MM.1S (cell line): Measurements from ENCODE around the gene ADAMTSL1.

ENCODE experiments used
- DNase-seq: peaks from one replicate; pipeline ENCODE4 v3.0.0-alpha.2; 2015
- H2AFZ ChIP-seq: fragments of 300-600 bp; sonication (generic); 2 replicates; pipeline ENCODE4 v1.6.0; 2016; ENCODE audit warnings: antibody characterized with exemption, low read length
- H3F3A ChIP-seq: fragments of 300-600 bp; sonication (generic); 2 replicates; pipeline ENCODE4 v1.6.1; 2016; ENCODE audit warnings: mild to moderate bottlenecking, antibody characterized with exemption, low read length, moderate library complexity, mixed read lengths; ENCODE audit not compliant: insufficient read depth
- H3K27ac ChIP-seq: fragments of 300-600 bp; sonication (generic); 2 replicates; pipeline ENCODE4 v1.5.1; 2016; ENCODE audit warnings: mild to moderate bottlenecking, low read length
- H3K27me3 ChIP-seq: fragments of 300-600 bp; sonication (generic); replicated peaks from 2 replicates; pipeline ENCODE4 v1.6.0; 2016; ENCODE audit warnings: low read length; ENCODE audit not compliant: insufficient read depth
- H3K36me3 ChIP-seq: fragments of 300-600 bp; sonication (generic); replicated peaks from 2 replicates; pipeline ENCODE4 v1.6.1; 2016; ENCODE audit warnings: mild to moderate bottlenecking, low read length, mixed read lengths; ENCODE audit not compliant: insufficient read depth
- H3K4me1 ChIP-seq: fragments of 300-600 bp; sonication (generic); 2 replicates; pipeline ENCODE4 v1.6.1; 2016; ENCODE audit warnings: low read length, mixed read lengths
- H3K4me2 ChIP-seq: fragments of 300-600 bp; sonication (generic); 2 replicates; pipeline ENCODE4 v1.6.0; 2016; ENCODE audit warnings: low read depth, low read length
- H3K4me3 ChIP-seq: fragments of 300-600 bp; sonication (generic); 2 replicates; pipeline ENCODE4 v1.5.1; 2016; ENCODE audit warnings: low read length, mixed read lengths
- H3K79me2 ChIP-seq: fragments of 300-600 bp; sonication (generic); 2 replicates; pipeline ENCODE4 v1.6.1; 2016; ENCODE audit warnings: mixed run types, low read length, mixed read lengths
- H3K9ac ChIP-seq: fragments of 300-600 bp; sonication (generic); 2 replicates; pipeline ENCODE4 v1.6.1; 2016; ENCODE audit warnings: low read length, mixed read lengths
- H3K9me2 ChIP-seq: fragments of 300-600 bp; sonication (generic); replicated peaks from 2 replicates; pipeline ENCODE4 v1.6.1; 2016; ENCODE audit warnings: mild to moderate bottlenecking, low read length, mixed read lengths; ENCODE audit not compliant: insufficient read depth
- H3K9me3 ChIP-seq: fragments of 300-600 bp; sonication (generic); replicated peaks from 2 replicates; pipeline ENCODE4 v1.6.1; 2016; ENCODE audit warnings: mild to moderate bottlenecking, low read length, mixed read lengths; ENCODE audit not compliant: insufficient read depth
- H4K20me1 ChIP-seq: fragments of 300-600 bp; sonication (generic); 2 replicates; pipeline ENCODE4 v1.6.1; 2016; ENCODE audit warnings: mild to moderate bottlenecking, low read length, moderate library complexity, mixed read lengths; ENCODE audit not compliant: insufficient read depth
- EZH2 ChIP-seq: fragments of 300-600 bp; sonication (generic); optimal IDR thresholded peaks from 2 replicates; pipeline ENCODE3; 2017; ENCODE audit warnings: low read depth, mild to moderate bottlenecking, antibody characterized with exemption, low read length, mixed read lengths
- EZH2phosphoT487 ChIP-seq: fragments of 300-600 bp; sonication (generic); IDR thresholded peaks from 2 replicates; pipeline ENCODE4 v1.6.1; 2018; ENCODE audit warnings: antibody characterized with exemption, low read length
- TF ChIP-seq, protein P1 (sequence below): fragments of 300-600 bp; sonication (generic); IDR thresholded peaks from 2 replicates; pipeline ENCODE4 v1.5.1; 2016; ENCODE audit warnings: antibody characterized with exemption, low read length, mixed read lengths

The ADAMTSL1 gene

DNA sequence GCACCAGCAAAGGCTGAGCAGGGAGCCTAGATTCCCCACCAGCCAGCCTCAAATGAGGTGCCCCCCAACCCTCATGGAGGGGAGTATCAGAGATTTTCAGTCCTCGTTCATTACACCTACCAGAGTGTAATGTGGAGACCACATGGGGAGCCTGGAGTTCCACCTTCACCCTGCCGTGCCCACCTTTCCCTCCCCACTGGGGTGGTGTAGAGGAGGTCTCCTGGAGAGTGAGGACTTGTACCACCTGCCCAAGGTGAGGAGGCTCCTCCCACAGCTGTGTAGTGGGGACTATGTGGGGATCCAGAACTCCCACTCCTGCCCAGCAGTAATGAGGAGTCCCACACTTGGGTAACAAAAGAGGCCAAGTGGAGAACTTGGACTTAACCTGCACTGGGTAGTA is 337.2 kb downstream of the ADAMTSL1 start:
- Histone ChIP-seq H3K9me3 (no peaks in the 10 kb centered on the region), H3K27ac (no peak overlapping the region), H3K9me2 (no peaks in the 10 kb centered on the region), H4K20me1 (no peaks in the 10 kb centered on the region), H3K4me1 (no peaks in the 10 kb centered on the region), H2AFZ (no peak overlapping the region), H3K79me2 (no peaks in the 10 kb centered on the region), H3K27me3 (no peaks in the 10 kb centered on the region), H3K4me2 (no peak overlapping the region), H3K36me3 (no peaks in the 10 kb centered on the region), H3K9ac (no peak overlapping the region), H3K4me3 (no peak overlapping the region), H3F3A (no peaks in the 10 kb centered on the region)
- TF ChIP-seq, protein P1, sequence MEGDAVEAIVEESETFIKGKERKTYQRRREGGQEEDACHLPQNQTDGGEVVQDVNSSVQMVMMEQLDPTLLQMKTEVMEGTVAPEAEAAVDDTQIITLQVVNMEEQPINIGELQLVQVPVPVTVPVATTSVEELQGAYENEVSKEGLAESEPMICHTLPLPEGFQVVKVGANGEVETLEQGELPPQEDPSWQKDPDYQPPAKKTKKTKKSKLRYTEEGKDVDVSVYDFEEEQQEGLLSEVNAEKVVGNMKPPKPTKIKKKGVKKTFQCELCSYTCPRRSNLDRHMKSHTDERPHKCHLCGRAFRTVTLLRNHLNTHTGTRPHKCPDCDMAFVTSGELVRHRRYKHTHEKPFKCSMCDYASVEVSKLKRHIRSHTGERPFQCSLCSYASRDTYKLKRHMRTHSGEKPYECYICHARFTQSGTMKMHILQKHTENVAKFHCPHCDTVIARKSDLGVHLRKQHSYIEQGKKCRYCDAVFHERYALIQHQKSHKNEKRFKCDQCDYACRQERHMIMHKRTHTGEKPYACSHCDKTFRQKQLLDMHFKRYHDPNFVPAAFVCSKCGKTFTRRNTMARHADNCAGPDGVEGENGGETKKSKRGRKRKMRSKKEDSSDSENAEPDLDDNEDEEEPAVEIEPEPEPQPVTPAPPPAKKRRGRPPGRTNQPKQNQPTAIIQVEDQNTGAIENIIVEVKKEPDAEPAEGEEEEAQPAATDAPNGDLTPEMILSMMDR: no peak
- TF ChIP-seq EZH2 (no peak), EZH2phosphoT487 (no peak)
- DNase-seq: no peak

DNA sequence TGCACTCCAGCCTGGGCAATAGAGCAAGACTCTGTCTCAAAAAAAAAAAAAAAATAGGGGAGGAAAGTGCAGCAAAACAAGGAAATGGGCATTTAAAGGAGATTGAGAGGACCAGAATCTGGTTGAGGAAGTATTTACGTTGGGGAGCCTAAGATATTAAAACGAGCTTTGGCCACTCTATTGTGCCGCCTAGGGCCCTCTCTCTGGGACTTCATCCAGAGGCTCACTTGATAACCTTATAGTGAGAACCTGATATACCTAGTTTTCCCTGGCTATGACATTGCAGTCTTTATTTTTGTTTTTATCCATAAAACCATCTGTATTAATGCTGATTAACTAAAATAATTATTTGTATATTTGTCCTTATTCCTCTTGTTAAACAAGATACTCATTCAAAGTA is 345.5 kb downstream of the ADAMTSL1 start:
- no peak overlapping the region for H3K4me3 ChIP-seq
- H3K4me1 ChIP-seq: no peaks in the 10 kb centered on the region
- TF ChIP-seq EZH2phosphoT487: no peak
- TF ChIP-seq, protein P1: no peak
- H3K9ac ChIP-seq: no peak overlapping the region
- no peaks in the 10 kb centered on the region for H3K27me3 ChIP-seq
- no peak overlapping the region for H3K27ac ChIP-seq
- no peak overlapping the region for H3K4me2 ChIP-seq
- no peak overlapping the region for H2AFZ ChIP-seq
- H4K20me1 ChIP-seq: no peaks in the 10 kb centered on the region
- no peak for DNase-seq
- H3K9me2 ChIP-seq: no peaks in the 10 kb centered on the region
- H3F3A ChIP-seq: no peaks in the 10 kb centered on the region
- no peaks in the 10 kb centered on the region for H3K9me3 ChIP-seq
- no peaks in the 10 kb centered on the region for H3K36me3 ChIP-seq
- H3K79me2 ChIP-seq: no peaks in the 10 kb centered on the region

DNA sequence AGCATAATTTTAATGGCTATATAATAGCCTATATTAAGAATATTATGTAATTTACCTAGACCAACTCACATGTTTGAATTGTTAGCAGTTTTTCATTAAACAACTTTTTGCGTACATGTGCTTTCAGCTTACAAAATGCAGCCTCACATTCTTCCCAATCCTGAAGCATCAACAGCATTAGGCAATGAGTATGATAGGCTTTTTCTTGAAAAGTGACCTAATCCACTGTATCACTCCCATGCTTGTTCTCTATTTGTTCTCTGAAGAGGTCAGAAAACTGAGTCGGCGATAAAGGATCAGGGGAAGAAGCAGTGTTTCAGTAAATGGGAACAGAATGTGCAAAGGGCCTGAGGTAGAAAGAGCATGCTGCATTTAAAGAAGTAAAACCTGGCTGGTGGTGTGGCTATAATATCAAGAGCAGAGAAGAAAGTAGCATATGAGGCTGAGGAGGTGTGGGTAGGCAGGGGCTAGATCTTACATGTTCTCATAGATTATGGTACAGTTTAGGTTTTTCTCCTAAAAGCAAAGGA is 346.7 kb downstream of the ADAMTSL1 start:
- no peaks in the 10 kb centered on the region for H3F3A ChIP-seq
- H3K79me2 ChIP-seq: no peaks in the 10 kb centered on the region
- no peak overlapping the region for H2AFZ ChIP-seq
- no peaks in the 10 kb centered on the region for H4K20me1 ChIP-seq
- no peaks in the 10 kb centered on the region for H3K9me3 ChIP-seq
- TF ChIP-seq, protein P1: no peak
- TF ChIP-seq EZH2phosphoT487 (no peak), EZH2 (no peak)
- no peaks in the 10 kb centered on the region for H3K9me2 ChIP-seq
- no peaks in the 10 kb centered on the region for H3K36me3 ChIP-seq
- H3K9ac ChIP-seq: no peak overlapping the region
- no peak overlapping the region for H3K27ac ChIP-seq
- no peak overlapping the region for H3K4me2 ChIP-seq
- H3K4me1 ChIP-seq: no peaks in the 10 kb centered on the region
- H3K4me3 ChIP-seq: no peak overlapping the region
- H3K27me3 ChIP-seq: no peaks in the 10 kb centered on the region
- DNase-seq: no peak
